GM23338 (cell line): ENCODE data around the gene KCTD1. TPM values are rescaled to one million over a fixed set of nuclear protein-coding genes. Genes with fewer than 3 reads are reported as not detected.

Experiments used
- ATAC-seq: fragments of 200-7000 bp; cut with Tn5 transposase; 3 replicates; pipeline ENCODE4 v1.9.1; 2020
- DNase-seq: peaks from one replicate; pipeline ENCODE4 v3.0.0-alpha.2; 2015; ENCODE audit warnings: low spot score
- H2AFZ ChIP-seq: fragments of 200-600 bp; sonication (generic); 2 replicates; pipeline ENCODE4 v1.8.0; 2016; ENCODE audit warnings: antibody characterized with exemption, mild to moderate bottlenecking, moderate library complexity
- H3F3A ChIP-seq: fragments of 200-600 bp; sonication (generic); replicated peaks from 2 replicates; pipeline ENCODE4 v1.8.0; 2017; ENCODE audit warnings: antibody characterized with exemption, mixed run types, low read depth
- H3K27ac ChIP-seq: fragments of 200-600 bp; sonication (generic); 2 replicates; pipeline ENCODE4 v1.6.1; 2016; ENCODE audit warnings: low read depth
- H3K27me3 ChIP-seq: fragments of 200-600 bp; sonication (generic); 2 replicates; pipeline ENCODE4 v1.8.0; 2016; ENCODE audit warnings: mild to moderate bottlenecking, mixed run types, moderate library complexity; ENCODE audit not compliant: insufficient read depth
- H3K36me3 ChIP-seq: fragments of 200-600 bp; sonication (generic); 2 replicates; pipeline ENCODE4 v1.8.0; 2016; ENCODE audit warnings: mild to moderate bottlenecking; ENCODE audit not compliant: insufficient read depth
- H3K4me1 ChIP-seq: fragments of 200-600 bp; sonication (generic); 2 replicates; pipeline ENCODE4 v1.8.0; 2016; ENCODE audit warnings: mild to moderate bottlenecking, moderate library complexity; ENCODE audit not compliant: insufficient read depth
- H3K4me2 ChIP-seq: fragments of 200-600 bp; sonication (generic); 2 replicates; pipeline ENCODE4 v1.7.1; 2017; ENCODE audit warnings: mixed run types
- H3K4me3 ChIP-seq: fragments of 200-600 bp; sonication (generic); 2 replicates; pipeline ENCODE4 v1.6.1; 2016; ENCODE audit warnings: mixed run types
- H3K79me2 ChIP-seq: fragments of 200-600 bp; sonication (generic); replicated peaks from 2 replicates; pipeline ENCODE4 v1.8.0; 2017; ENCODE audit warnings: mild to moderate bottlenecking; ENCODE audit not compliant: insufficient read depth
- H3K9me2 ChIP-seq: fragments of 200-600 bp; sonication (generic); 2 replicates; pipeline ENCODE4 v1.8.0; 2017; ENCODE audit not compliant: insufficient read depth
- H4K20me1 ChIP-seq: fragments of 200-600 bp; sonication (generic); replicated peaks from 2 replicates; pipeline ENCODE4 v1.8.0; 2017; ENCODE audit warnings: mild to moderate bottlenecking; ENCODE audit not compliant: insufficient read depth
- H3K27ac Mint-ChIP-seq: 2 replicates; pipeline ENCODE4 v1.8.0; 2020; ENCODE audit warnings: inconsistent platforms, mild to moderate bottlenecking, moderate library complexity, mixed read lengths
- H3K27me3 Mint-ChIP-seq: 3 replicates; pipeline ENCODE4 v1.8.0; 2022; ENCODE audit warnings: low read depth, mild to moderate bottlenecking, moderate library complexity, mixed read lengths, inconsistent platforms; ENCODE audit not compliant: insufficient read depth, poor library complexity
- H3K36me3 Mint-ChIP-seq: 3 replicates; pipeline ENCODE4 v1.8.0; 2021; ENCODE audit warnings: low read depth, mild to moderate bottlenecking, inconsistent platforms, moderate library complexity, mixed read lengths
- H3K4me1 Mint-ChIP-seq: 3 replicates; pipeline ENCODE4 v1.8.0; 2020; ENCODE audit warnings: mild to moderate bottlenecking, inconsistent platforms, mixed read lengths
- H3K4me3 Mint-ChIP-seq: 3 replicates; pipeline ENCODE4 v1.8.0; 2021; ENCODE audit warnings: moderate library complexity, mild to moderate bottlenecking, inconsistent platforms, mixed read lengths
- H3K9me3 Mint-ChIP-seq: 3 replicates; pipeline ENCODE4 v1.8.0; 2020; ENCODE audit warnings: moderate library complexity, mild to moderate bottlenecking, inconsistent platforms, mixed read lengths
- CREB1 ChIP-seq: fragments of 250-450 bp; sonication (Bioruptor Pico); IDR thresholded peaks from 2 replicates; pipeline ENCODE4 v1.5.0; 2020; ENCODE audit warnings: low read depth, mild to moderate bottlenecking, moderate library complexity
- EZH2 ChIP-seq: fragments of 200-600 bp; sonication (generic); IDR thresholded peaks from one replicate; pipeline ENCODE4 v1.8.0; 2017; ENCODE audit warnings: antibody characterized with exemption, mild to moderate bottlenecking, low read depth; ENCODE audit not compliant: unreplicated experiment
- EZH2phosphoT487 ChIP-seq: fragments of 200-600 bp; sonication (generic); IDR thresholded peaks from one replicate; pipeline ENCODE4 v1.8.1; 2018; ENCODE audit warnings: antibody characterized with exemption; ENCODE audit not compliant: unreplicated experiment
- NANOG ChIP-seq: IDR thresholded peaks from 2 replicates; pipeline ENCODE4 v1.6.1; 2016; ENCODE audit warnings: antibody characterized with exemption, borderline replicate concordance
- REST ChIP-seq: IDR thresholded peaks from one replicate; pipeline ENCODE4 v1.6.1; 2018; ENCODE audit warnings: antibody characterized with exemption; ENCODE audit not compliant: unreplicated experiment
- STAT1 ChIP-seq: IDR thresholded peaks from one replicate; pipeline ENCODE4 v1.6.1; 2016; ENCODE audit warnings: antibody characterized with exemption; ENCODE audit not compliant: unreplicated experiment
- ZNF114 ChIP-seq: fragments of 250-450 bp; sonication (Bioruptor Pico); IDR thresholded peaks from 2 replicates; pipeline ENCODE4 v1.5.0; 2020; ENCODE audit warnings: mild to moderate bottlenecking, moderate library complexity
- ZNF331 ChIP-seq: fragments of 250-450 bp; sonication (Bioruptor Pico); IDR thresholded peaks from 2 replicates; pipeline ENCODE4 v1.5.0; 2020; ENCODE audit warnings: low read depth, mild to moderate bottlenecking, moderate library complexity
- polyA plus RNA-seq: library from polyadenylated mRNA; unstranded; fragments of >200 nt; fragmentation: Nextera tagmentation; extraction: Ambion mirVana; gene quantifications from 2 replicates; pipeline ENCODE4 v1.2.1, GENCODE V29; 2016
- total RNA-seq: library from RNA; depleted of rRNA; stranded (reverse); fragments of >200 nt; shearing (Covaris generic); gene quantifications from 2 replicates; pipeline ENCODE4 v1.2.3, GENCODE V29; 2014
- TF ChIP-seq, protein P1 (sequence below): fragments of 250-450 bp; sonication (Bioruptor Pico); IDR thresholded peaks from 2 replicates; pipeline ENCODE4 v1.5.0; 2020; ENCODE audit warnings: mild to moderate bottlenecking, moderate library complexity
- TF ChIP-seq, protein P2 (sequence below), 2 experiments: fragments of 200-600 bp in 1 of 2; sonication (generic) in 1 of 2; conservative IDR thresholded peaks; 2 replicates each; pipeline versions ENCODE4 v1.5.1 to v1.6.1; 2016 to 2017; ENCODE audit warnings: antibody characterized with exemption in 2 of 2, low read depth in 2 of 2, mild to moderate bottlenecking in 2 of 2, moderate library complexity in 1 of 2

The KCTD1 gene
- total and polyA plus RNA-seq, 2 experiments from 2014 or later, result 7.1 to 20.5 TPM

GRCh38 chr18:26458526-26459232, 89.7 kb downstream of the KCTD1 start (continued):
- TF ChIP-seq, protein P1, sequence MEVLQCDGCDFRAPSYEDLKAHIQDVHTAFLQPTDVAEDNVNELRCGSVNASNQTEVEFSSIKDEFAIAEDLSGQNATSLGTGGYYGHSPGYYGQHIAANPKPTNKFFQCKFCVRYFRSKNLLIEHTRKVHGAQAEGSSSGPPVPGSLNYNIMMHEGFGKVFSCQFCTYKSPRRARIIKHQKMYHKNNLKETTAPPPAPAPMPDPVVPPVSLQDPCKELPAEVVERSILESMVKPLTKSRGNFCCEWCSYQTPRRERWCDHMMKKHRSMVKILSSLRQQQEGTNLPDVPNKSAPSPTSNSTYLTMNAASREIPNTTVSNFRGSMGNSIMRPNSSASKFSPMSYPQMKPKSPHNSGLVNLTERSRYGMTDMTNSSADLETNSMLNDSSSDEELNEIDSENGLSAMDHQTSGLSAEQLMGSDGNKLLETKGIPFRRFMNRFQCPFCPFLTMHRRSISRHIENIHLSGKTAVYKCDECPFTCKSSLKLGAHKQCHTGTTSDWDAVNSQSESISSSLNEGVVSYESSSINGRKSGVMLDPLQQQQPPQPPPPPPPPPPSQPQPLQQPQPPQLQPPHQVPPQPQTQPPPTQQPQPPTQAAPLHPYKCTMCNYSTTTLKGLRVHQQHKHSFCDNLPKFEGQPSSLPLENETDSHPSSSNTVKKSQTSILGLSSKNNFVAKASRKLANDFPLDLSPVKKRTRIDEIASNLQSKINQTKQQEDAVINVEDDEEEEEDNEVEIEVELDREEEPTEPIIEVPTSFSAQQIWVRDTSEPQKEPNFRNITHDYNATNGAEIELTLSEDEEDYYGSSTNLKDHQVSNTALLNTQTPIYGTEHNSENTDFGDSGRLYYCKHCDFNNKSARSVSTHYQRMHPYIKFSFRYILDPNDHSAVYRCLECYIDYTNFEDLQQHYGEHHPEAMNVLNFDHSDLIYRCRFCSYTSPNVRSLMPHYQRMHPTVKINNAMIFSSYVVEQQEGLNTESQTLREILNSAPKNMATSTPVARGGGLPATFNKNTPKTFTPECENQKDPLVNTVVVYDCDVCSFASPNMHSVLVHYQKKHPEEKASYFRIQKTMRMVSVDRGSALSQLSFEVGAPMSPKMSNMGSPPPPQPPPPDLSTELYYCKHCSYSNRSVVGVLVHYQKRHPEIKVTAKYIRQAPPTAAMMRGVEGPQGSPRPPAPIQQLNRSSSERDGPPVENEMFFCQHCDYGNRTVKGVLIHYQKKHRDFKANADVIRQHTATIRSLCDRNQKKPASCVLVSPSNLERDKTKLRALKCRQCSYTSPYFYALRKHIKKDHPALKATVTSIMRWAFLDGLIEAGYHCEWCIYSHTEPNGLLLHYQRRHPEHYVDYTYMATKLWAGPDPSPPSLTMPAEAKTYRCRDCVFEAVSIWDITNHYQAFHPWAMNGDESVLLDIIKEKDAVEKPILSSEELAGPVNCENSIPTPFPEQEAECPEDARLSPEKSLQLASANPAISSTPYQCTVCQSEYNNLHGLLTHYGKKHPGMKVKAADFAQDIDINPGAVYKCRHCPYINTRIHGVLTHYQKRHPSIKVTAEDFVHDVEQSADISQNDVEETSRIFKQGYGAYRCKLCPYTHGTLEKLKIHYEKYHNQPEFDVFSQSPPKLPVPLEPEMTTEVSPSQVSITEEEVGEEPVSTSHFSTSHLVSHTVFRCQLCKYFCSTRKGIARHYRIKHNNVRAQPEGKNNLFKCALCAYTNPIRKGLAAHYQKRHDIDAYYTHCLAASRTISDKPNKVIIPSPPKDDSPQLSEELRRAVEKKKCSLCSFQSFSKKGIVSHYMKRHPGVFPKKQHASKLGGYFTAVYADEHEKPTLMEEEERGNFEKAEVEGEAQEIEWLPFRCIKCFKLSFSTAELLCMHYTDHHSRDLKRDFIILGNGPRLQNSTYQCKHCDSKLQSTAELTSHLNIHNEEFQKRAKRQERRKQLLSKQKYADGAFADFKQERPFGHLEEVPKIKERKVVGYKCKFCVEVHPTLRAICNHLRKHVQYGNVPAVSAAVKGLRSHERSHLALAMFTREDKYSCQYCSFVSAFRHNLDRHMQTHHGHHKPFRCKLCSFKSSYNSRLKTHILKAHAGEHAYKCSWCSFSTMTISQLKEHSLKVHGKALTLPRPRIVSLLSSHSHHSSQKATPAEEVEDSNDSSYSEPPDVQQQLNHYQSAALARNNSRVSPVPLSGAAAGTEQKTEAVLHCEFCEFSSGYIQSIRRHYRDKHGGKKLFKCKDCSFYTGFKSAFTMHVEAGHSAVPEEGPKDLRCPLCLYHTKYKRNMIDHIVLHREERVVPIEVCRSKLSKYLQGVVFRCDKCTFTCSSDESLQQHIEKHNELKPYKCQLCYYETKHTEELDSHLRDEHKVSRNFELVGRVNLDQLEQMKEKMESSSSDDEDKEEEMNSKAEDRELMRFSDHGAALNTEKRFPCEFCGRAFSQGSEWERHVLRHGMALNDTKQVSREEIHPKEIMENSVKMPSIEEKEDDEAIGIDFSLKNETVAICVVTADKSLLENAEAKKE (CRISPR knock-in tag), result no peak
- TF ChIP-seq EZH2phosphoT487 (no peak), EZH2 (no peak), ZNF114 (no peak), NANOG (no peak), ZNF331 (CRISPR knock-in tag) (no peak)

GRCh38 chr18:26457611-26458353, 90.6 kb downstream of the KCTD1 start:
- peak overlapping the region; percentile 83; the same call in 1 of the 2 replicates for H3K27ac Mint-ChIP-seq
- H3K36me3 ChIP-seq, result no peaks in the 10 kb centered on the region
- H3K4me3 Mint-ChIP-seq, result no peak overlapping the region; the same call in 2 of the 3 replicates
- no peaks in the 10 kb centered on the region for H3K79me2 ChIP-seq
- no peak overlapping the region for H3K27ac ChIP-seq
- H3K36me3 Mint-ChIP-seq, result peaks cover 8% of the 10 kb centered on the region
- TF ChIP-seq CREB1 (CRISPR knock-in tag) (peak; percentile 42), STAT1 (no peak), REST (no peak)
- TF ChIP-seq, protein P2, sequence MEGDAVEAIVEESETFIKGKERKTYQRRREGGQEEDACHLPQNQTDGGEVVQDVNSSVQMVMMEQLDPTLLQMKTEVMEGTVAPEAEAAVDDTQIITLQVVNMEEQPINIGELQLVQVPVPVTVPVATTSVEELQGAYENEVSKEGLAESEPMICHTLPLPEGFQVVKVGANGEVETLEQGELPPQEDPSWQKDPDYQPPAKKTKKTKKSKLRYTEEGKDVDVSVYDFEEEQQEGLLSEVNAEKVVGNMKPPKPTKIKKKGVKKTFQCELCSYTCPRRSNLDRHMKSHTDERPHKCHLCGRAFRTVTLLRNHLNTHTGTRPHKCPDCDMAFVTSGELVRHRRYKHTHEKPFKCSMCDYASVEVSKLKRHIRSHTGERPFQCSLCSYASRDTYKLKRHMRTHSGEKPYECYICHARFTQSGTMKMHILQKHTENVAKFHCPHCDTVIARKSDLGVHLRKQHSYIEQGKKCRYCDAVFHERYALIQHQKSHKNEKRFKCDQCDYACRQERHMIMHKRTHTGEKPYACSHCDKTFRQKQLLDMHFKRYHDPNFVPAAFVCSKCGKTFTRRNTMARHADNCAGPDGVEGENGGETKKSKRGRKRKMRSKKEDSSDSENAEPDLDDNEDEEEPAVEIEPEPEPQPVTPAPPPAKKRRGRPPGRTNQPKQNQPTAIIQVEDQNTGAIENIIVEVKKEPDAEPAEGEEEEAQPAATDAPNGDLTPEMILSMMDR (conservative IDR thresholded peaks at IDR 0.05; ENCODE audit: low read depth in 2 of 2), result peak; percentile 91 to 99
- H3K4me2 ChIP-seq, result no peak overlapping the region; the same call in 1 of the 2 replicates
- DNase-seq (peak; percentile 95), ATAC-seq (peak; percentile 98)
- no peak overlapping the region for H2AFZ ChIP-seq
- no peak overlapping the region for H3K4me3 ChIP-seq
- peaks cover 14% of the 10 kb centered on the region for H3K27me3 Mint-ChIP-seq
- H3K4me1 Mint-ChIP-seq, result peaks cover 31% of the 10 kb centered on the region
- H4K20me1 ChIP-seq, result no peaks in the 10 kb centered on the region
- no peaks in the 10 kb centered on the region for H3K27me3 ChIP-seq
- no peaks in the 10 kb centered on the region for H3K9me3 Mint-ChIP-seq
- no peaks in the 10 kb centered on the region; the same call in 1 of the 2 replicates for H3K9me2 ChIP-seq
- peaks cover 21% of the 10 kb centered on the region for H3K4me1 ChIP-seq
- no peaks in the 10 kb centered on the region for H3F3A ChIP-seq
